IMR-90 (cell line): ENCODE results near the gene MCAM.

ENCODE experiments used
- BHLHE40 ChIP-seq: fragments of 150-350 bp; IDR thresholded peaks from 2 replicates; pipeline ENCODE4 v1.6.1; 2016; ENCODE audit warnings: mild to moderate bottlenecking, low read depth, low read length
- FOS ChIP-seq: fragments of 150-350 bp; IDR thresholded peaks from 2 replicates; pipeline ENCODE4 v1.6.1; 2016; ENCODE audit warnings: low read depth, low read length
- MAFK ChIP-seq: IDR thresholded peaks from 2 replicates; pipeline ENCODE4 v1.6.1; 2012; ENCODE audit warnings: low read depth, low read length, improper control_type of control experiment
- MXI1 ChIP-seq: IDR thresholded peaks from 2 replicates; pipeline ENCODE4 v1.6.1; 2012; ENCODE audit warnings: low read depth, mild to moderate bottlenecking, low read length, moderate library complexity, borderline replicate concordance
- NFE2L2 ChIP-seq: fragments of 150-350 bp; IDR thresholded peaks from 2 replicates; pipeline ENCODE4 v1.6.1; 2016; ENCODE audit warnings: low read depth, mild to moderate bottlenecking, low read length
- POLR2A ChIP-seq: IDR thresholded peaks from 2 replicates; pipeline ENCODE4 v1.6.1; 2012; ENCODE audit warnings: mild to moderate bottlenecking, low read depth, low read length
- RAD21 ChIP-seq: IDR thresholded peaks from 2 replicates; pipeline ENCODE4 v1.6.1; 2012; ENCODE audit warnings: low read length, improper control_type of control experiment
- RFX5 ChIP-seq: IDR thresholded peaks from 2 replicates; pipeline ENCODE4 v1.8.0; 2012; ENCODE audit warnings: low read depth, mild to moderate bottlenecking, low read length, moderate library complexity
- SMC3 ChIP-seq: fragments of 150-350 bp; IDR thresholded peaks from 2 replicates; pipeline ENCODE4 v1.6.1; 2016; ENCODE audit warnings: low read depth, mild to moderate bottlenecking, antibody characterized with exemption, low read length, moderate library complexity
- TF ChIP-seq, protein P1 (sequence below): conservative IDR thresholded peaks from 2 replicates; pipeline ENCODE4 v1.5.1; 2012; ENCODE audit warnings: mild to moderate bottlenecking, low read depth, low read length, improper control_type of control experiment
- TF ChIP-seq, protein P2 (sequence below): fragments of 150-350 bp; IDR thresholded peaks from 2 replicates; pipeline ENCODE4 v1.6.1; 2017; ENCODE audit warnings: mild to moderate bottlenecking, antibody characterized with exemption, low read length, low read depth

DNA sequence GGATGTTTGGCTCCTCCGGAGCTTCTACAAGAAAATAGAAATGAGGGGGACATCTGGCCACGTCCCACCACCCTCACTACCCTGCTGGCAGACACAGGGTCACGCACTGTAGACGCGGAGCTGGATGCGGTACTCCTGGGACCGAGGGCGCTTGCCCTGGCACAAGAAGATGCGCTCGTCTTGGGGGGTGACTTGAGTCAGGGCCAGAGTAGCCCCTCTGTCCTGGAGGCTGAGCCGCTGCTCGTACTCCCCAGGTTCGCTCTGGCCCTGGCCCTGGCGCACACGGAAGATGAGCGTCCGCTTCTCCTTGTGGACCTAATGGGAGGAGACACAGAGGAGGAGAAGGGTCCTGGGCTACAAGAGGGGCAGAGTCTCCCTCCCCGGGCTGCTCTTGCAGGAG, 2.2 kb downstream of the MCAM start:
- TF ChIP-seq, protein P1, sequence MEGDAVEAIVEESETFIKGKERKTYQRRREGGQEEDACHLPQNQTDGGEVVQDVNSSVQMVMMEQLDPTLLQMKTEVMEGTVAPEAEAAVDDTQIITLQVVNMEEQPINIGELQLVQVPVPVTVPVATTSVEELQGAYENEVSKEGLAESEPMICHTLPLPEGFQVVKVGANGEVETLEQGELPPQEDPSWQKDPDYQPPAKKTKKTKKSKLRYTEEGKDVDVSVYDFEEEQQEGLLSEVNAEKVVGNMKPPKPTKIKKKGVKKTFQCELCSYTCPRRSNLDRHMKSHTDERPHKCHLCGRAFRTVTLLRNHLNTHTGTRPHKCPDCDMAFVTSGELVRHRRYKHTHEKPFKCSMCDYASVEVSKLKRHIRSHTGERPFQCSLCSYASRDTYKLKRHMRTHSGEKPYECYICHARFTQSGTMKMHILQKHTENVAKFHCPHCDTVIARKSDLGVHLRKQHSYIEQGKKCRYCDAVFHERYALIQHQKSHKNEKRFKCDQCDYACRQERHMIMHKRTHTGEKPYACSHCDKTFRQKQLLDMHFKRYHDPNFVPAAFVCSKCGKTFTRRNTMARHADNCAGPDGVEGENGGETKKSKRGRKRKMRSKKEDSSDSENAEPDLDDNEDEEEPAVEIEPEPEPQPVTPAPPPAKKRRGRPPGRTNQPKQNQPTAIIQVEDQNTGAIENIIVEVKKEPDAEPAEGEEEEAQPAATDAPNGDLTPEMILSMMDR = no peak
- TF ChIP-seq POLR2A (no peak), BHLHE40 (no peak), RAD21 (no peak), MAFK (no peak), RFX5 (no peak), MXI1 (no peak), FOS (no peak), SMC3 (no peak), NFE2L2 (no peak)
- TF ChIP-seq, protein P2, sequence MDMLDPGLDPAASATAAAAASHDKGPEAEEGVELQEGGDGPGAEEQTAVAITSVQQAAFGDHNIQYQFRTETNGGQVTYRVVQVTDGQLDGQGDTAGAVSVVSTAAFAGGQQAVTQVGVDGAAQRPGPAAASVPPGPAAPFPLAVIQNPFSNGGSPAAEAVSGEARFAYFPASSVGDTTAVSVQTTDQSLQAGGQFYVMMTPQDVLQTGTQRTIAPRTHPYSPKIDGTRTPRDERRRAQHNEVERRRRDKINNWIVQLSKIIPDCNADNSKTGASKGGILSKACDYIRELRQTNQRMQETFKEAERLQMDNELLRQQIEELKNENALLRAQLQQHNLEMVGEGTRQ = no peak
